ENCODE results near the gene STRIP1.

The STRIP1 gene

GRCh38 chr1:110043016-110043415, 8.6 kb downstream of the STRIP1 start:
- Histone ChIP-seq H4K20me1 (ENCODE audit: insufficient read depth, low read length, poor library complexity, severe bottlenecking) (no peaks in the 10 kb centered on the region), H3K79me2 (ENCODE audit: insufficient read depth, low read length) (no peaks in the 10 kb centered on the region), H3K9me2 (replicated peaks; ENCODE audit: low read depth, low read length) (no peaks in the 10 kb centered on the region), H3K9me3 (ENCODE audit: insufficient read depth, low read depth, low read length) (no peaks in the 10 kb centered on the region), H3K9ac (ENCODE audit: low read depth, low read length, poor library complexity, severe bottlenecking) (no peak overlapping the region), H3K27me3 (ENCODE audit: insufficient read depth, low read length, poor library complexity, severe bottlenecking) (no peaks in the 10 kb centered on the region), H2AFZ (ENCODE audit: low read length) (no peak overlapping the region), H3K4me1 (ENCODE audit: insufficient read depth, low read length, poor library complexity, severe bottlenecking) (no peaks in the 10 kb centered on the region), H3F3A (ENCODE audit: low read depth) (no peaks in the 10 kb centered on the region), H3K36me3 (ENCODE audit: insufficient read depth, low read length) (peaks cover 95% of the 10 kb centered on the region; the same call in 1 of the 2 replicates), H3K4me3 (ENCODE audit: low read length, poor library complexity, severe bottlenecking) (no peak overlapping the region), H3K4me2 (ENCODE audit: low read depth, low read length, poor library complexity, severe bottlenecking) (no peak overlapping the region)
- no peak for TF ChIP-seq CTCF (conservative IDR thresholded peaks at IDR 0.05; ENCODE audit: low read length)
- no peak for TF ChIP-seq EZH2phosphoT487 (IDR thresholded peaks at IDR 0.05; ENCODE audit: borderline replicate concordance)

GRCh38 chr1:110047463-110047862, 13.0 kb downstream of the STRIP1 start:
- Histone ChIP-seq H3K27me3 (ENCODE audit: insufficient read depth, low read length, poor library complexity, severe bottlenecking) (no peaks in the 10 kb centered on the region), H3K9me3 (ENCODE audit: insufficient read depth, low read depth, low read length) (no peaks in the 10 kb centered on the region), H3K9me2 (replicated peaks; ENCODE audit: low read depth, low read length) (no peaks in the 10 kb centered on the region), H3K4me2 (ENCODE audit: low read depth, low read length, poor library complexity, severe bottlenecking) (no peak overlapping the region), H3K4me3 (ENCODE audit: low read length, poor library complexity, severe bottlenecking) (no peak overlapping the region), H4K20me1 (ENCODE audit: insufficient read depth, low read length, poor library complexity, severe bottlenecking) (no peaks in the 10 kb centered on the region), H3K36me3 (ENCODE audit: insufficient read depth, low read length) (peaks cover 95% of the 10 kb centered on the region; the same call in 1 of the 2 replicates), H3F3A (ENCODE audit: low read depth) (no peaks in the 10 kb centered on the region), H3K4me1 (ENCODE audit: insufficient read depth, low read length, poor library complexity, severe bottlenecking) (no peaks in the 10 kb centered on the region), H3K79me2 (ENCODE audit: insufficient read depth, low read length) (no peaks in the 10 kb centered on the region), H2AFZ (ENCODE audit: low read length) (no peak overlapping the region), H3K9ac (ENCODE audit: low read depth, low read length, poor library complexity, severe bottlenecking) (no peak overlapping the region)
- no peak for TF ChIP-seq CTCF (conservative IDR thresholded peaks at IDR 0.05; ENCODE audit: low read length)
- no peak for TF ChIP-seq EZH2phosphoT487 (IDR thresholded peaks at IDR 0.05; ENCODE audit: borderline replicate concordance)

- no peak overlapping the region for H3K9ac ChIP-seq (ENCODE audit: low read depth, low read length, poor library complexity, severe bottlenecking)
- TF ChIP-seq CTCF (conservative IDR thresholded peaks at IDR 0.05; ENCODE audit: low read length) (no peak), EZH2phosphoT487 (IDR thresholded peaks at IDR 0.05; ENCODE audit: borderline replicate concordance) (no peak)
- H3K4me3 ChIP-seq (ENCODE audit: low read length, poor library complexity, severe bottlenecking) = no peak overlapping the region
- H3K4me1 ChIP-seq (ENCODE audit: insufficient read depth, low read length, poor library complexity, severe bottlenecking) = no peaks in the 10 kb centered on the region
- H3K27me3 ChIP-seq (ENCODE audit: insufficient read depth, low read length, poor library complexity, severe bottlenecking) = no peaks in the 10 kb centered on the region
- H2AFZ ChIP-seq (ENCODE audit: low read length) = no peak overlapping the region
- no peaks in the 10 kb centered on the region for H3K79me2 ChIP-seq (ENCODE audit: insufficient read depth, low read length)
- no peaks in the 10 kb centered on the region for H3K9me3 ChIP-seq (ENCODE audit: insufficient read depth, low read depth, low read length)
- no peaks in the 10 kb centered on the region for H3F3A ChIP-seq (ENCODE audit: low read depth)
- H4K20me1 ChIP-seq (ENCODE audit: insufficient read depth, low read length, poor library complexity, severe bottlenecking) = no peaks in the 10 kb centered on the region
- H3K36me3 ChIP-seq (ENCODE audit: insufficient read depth, low read length) = peaks cover 95% of the 10 kb centered on the region; the same call in 1 of the 2 replicates
- no peak overlapping the region for H3K4me2 ChIP-seq (ENCODE audit: low read depth, low read length, poor library complexity, severe bottlenecking)
- H3K9me2 ChIP-seq (replicated peaks; ENCODE audit: low read depth, low read length) = no peaks in the 10 kb centered on the region
Observed at GRCh38 chr1:110048240-110048639, 13.8 kb downstream of the STRIP1 start.
